Measurements from ENCODE around the gene OMG. TPM values are rescaled to one million over a fixed set of nuclear protein-coding genes. Genes with fewer than 3 reads are reported as not detected.
"Not testable (repeated sequence)": the region's sequence is repeated elsewhere in the genome, so short reads cannot be mapped to it uniquely, and the experiment has no call there.

OMG gene
- under 1 TPM; 0.26 to 0.42 TPM for total RNA-seq

- Mint-ChIP-seq H3K4me1 (no peaks in the 10 kb centered on the region), H3K27ac (no peak within 1 kb of the TSS), H3K9me3 (no peaks in the 10 kb centered on the region), H3K27me3 (no peaks in the 10 kb centered on the region), H3K4me3 (no peak within 1 kb of the TSS), H3K36me3 (ENCODE audit: low read depth) (no peaks in the 10 kb centered on the region)
- ATAC-seq (replicated peaks) = no peak
Measured at GRCh38 chr17:31297090-31297489, at the start of gene OMG. OMG (minus strand) TSS chr17:31297239; CDS start chr17:31296331, 908 bp downstream.

GRCh38 chr17:31345191-31345747 lies 48.2 kb upstream of the OMG start:
- peaks cover 32% of the 10 kb centered on the region for H3K36me3 Mint-ChIP-seq (ENCODE audit: low read depth)
- not testable (repeated sequence) for H3K27me3 Mint-ChIP-seq, H3K27ac Mint-ChIP-seq, H3K9me3 Mint-ChIP-seq, H3K4me3 Mint-ChIP-seq, H3K4me1 Mint-ChIP-seq
- ATAC-seq (replicated peaks) = peak; percentile 26

GRCh38 chr17:31339906-31340661 lies 43.0 kb upstream of the OMG start:
- H3K9me3 Mint-ChIP-seq = no peaks in the 10 kb centered on the region
- ATAC-seq (replicated peaks) = no peak
- H3K27me3 Mint-ChIP-seq = no peaks in the 10 kb centered on the region
- peak overlapping the region; percentile 7 for H3K27ac Mint-ChIP-seq
- H3K36me3 Mint-ChIP-seq (ENCODE audit: low read depth) = peaks cover 40% of the 10 kb centered on the region
- H3K4me1 Mint-ChIP-seq = no peaks in the 10 kb centered on the region
- H3K4me3 Mint-ChIP-seq = no peak overlapping the region

- Mint-ChIP-seq H3K4me1 (peaks cover 8% of the 10 kb centered on the region), H3K4me3 (no peak overlapping the region), H3K36me3 (ENCODE audit: low read depth) (peaks cover 28% of the 10 kb centered on the region), H3K9me3 (no peaks in the 10 kb centered on the region), H3K27me3 (no peaks in the 10 kb centered on the region), H3K27ac (no peak overlapping the region)
- ATAC-seq (replicated peaks) = no peak
Measured at GRCh38 chr17:31329221-31329620, 32.2 kb upstream of the OMG start.

GRCh38 chr17:31328160-31328535 lies 31.1 kb upstream of the OMG start:
- H3K4me3 Mint-ChIP-seq = no peak overlapping the region
- H3K36me3 Mint-ChIP-seq (ENCODE audit: low read depth) = peaks cover 28% of the 10 kb centered on the region
- H3K27me3 Mint-ChIP-seq = no peaks in the 10 kb centered on the region
- H3K27ac Mint-ChIP-seq = no peak overlapping the region
- peaks cover 8% of the 10 kb centered on the region for H3K4me1 Mint-ChIP-seq
- H3K9me3 Mint-ChIP-seq = no peaks in the 10 kb centered on the region
- ATAC-seq (replicated peaks) = no peak

GRCh38 chr17:31327534-31328159 lies 30.6 kb upstream of the OMG start:
- H3K4me3 Mint-ChIP-seq = no peak overlapping the region
- peaks cover 28% of the 10 kb centered on the region for H3K36me3 Mint-ChIP-seq (ENCODE audit: low read depth)
- ATAC-seq (replicated peaks) = no peak
- H3K4me1 Mint-ChIP-seq = peaks cover 8% of the 10 kb centered on the region
- no peaks in the 10 kb centered on the region for H3K9me3 Mint-ChIP-seq
- H3K27me3 Mint-ChIP-seq = no peaks in the 10 kb centered on the region
- H3K27ac Mint-ChIP-seq = no peak overlapping the region

GRCh38 chr17:31323551-31323950 lies 26.5 kb upstream of the OMG start:
- peaks cover 43% of the 10 kb centered on the region for H3K36me3 Mint-ChIP-seq (ENCODE audit: low read depth)
- no peaks in the 10 kb centered on the region for H3K9me3 Mint-ChIP-seq
- no peaks in the 10 kb centered on the region for H3K27me3 Mint-ChIP-seq
- H3K4me1 Mint-ChIP-seq = peaks cover 14% of the 10 kb centered on the region
- H3K4me3 Mint-ChIP-seq = no peak overlapping the region
- ATAC-seq (replicated peaks) = no peak
- H3K27ac Mint-ChIP-seq = no peak overlapping the region

- ATAC-seq (replicated peaks) = no peak
- peak overlapping the region; percentile 79 for H3K4me3 Mint-ChIP-seq
Measured at GRCh38 chr17:31321966-31322365, 24.9 kb upstream of the OMG start.

GRCh38 chr17:31321481-31321880 lies 24.4 kb upstream of the OMG start, which contains the start of gene EVI2A:
EVI2A (minus strand) TSS chr17:31321622; CDS start chr17:31319013, 2,609 bp downstream.
- Mint-ChIP-seq H3K9me3 (no peaks in the 10 kb centered on the region), H3K36me3 (ENCODE audit: low read depth) (peaks cover 40% of the 10 kb centered on the region), H3K27ac (peak within 1 kb of the TSS; percentile 93), H3K4me3 (peak within 1 kb of the TSS; percentile 79), H3K27me3 (no peaks in the 10 kb centered on the region), H3K4me1 (peaks cover 16% of the 10 kb centered on the region)
- peak; percentile 79 for ATAC-seq (replicated peaks)

More at GRCh38 chr17:31321966-31322365, 24.9 kb upstream of the OMG start:
- peaks cover 44% of the 10 kb centered on the region for H3K36me3 Mint-ChIP-seq (ENCODE audit: low read depth)
- H3K9me3 Mint-ChIP-seq = no peaks in the 10 kb centered on the region
- H3K4me1 Mint-ChIP-seq = peaks cover 16% of the 10 kb centered on the region
- H3K27me3 Mint-ChIP-seq = no peaks in the 10 kb centered on the region
- H3K27ac Mint-ChIP-seq = peak overlapping the region; percentile 93

- Mint-ChIP-seq H3K4me3 (peak overlapping the region; percentile 79), H3K27me3 (no peaks in the 10 kb centered on the region), H3K36me3 (ENCODE audit: low read depth) (peaks cover 33% of the 10 kb centered on the region), H3K4me1 (peaks cover 16% of the 10 kb centered on the region), H3K9me3 (no peaks in the 10 kb centered on the region), H3K27ac (peak overlapping the region; percentile 93)
- no peak for ATAC-seq (replicated peaks)
Measured at GRCh38 chr17:31320791-31321190, 23.8 kb upstream of the OMG start.

- peak overlapping the region; percentile 93 for H3K27ac Mint-ChIP-seq
- H3K9me3 Mint-ChIP-seq = no peaks in the 10 kb centered on the region
- H3K4me1 Mint-ChIP-seq = peaks cover 16% of the 10 kb centered on the region
- H3K27me3 Mint-ChIP-seq = no peaks in the 10 kb centered on the region
- H3K36me3 Mint-ChIP-seq (ENCODE audit: low read depth) = peaks cover 31% of the 10 kb centered on the region
- no peak for ATAC-seq (replicated peaks)
- H3K4me3 Mint-ChIP-seq = peak overlapping the region; percentile 79
Measured at GRCh38 chr17:31320241-31320640, 23.2 kb upstream of the OMG start.

GRCh38 chr17:31318851-31319661 lies 22.0 kb upstream of the OMG start:
- peak; percentile 37 for ATAC-seq (replicated peaks)
- Mint-ChIP-seq H3K4me3 (peak overlapping the region; percentile 79), H3K27ac (peak overlapping the region; percentile 87), H3K4me1 (peaks cover 22% of the 10 kb centered on the region), H3K9me3 (no peaks in the 10 kb centered on the region), H3K27me3 (no peaks in the 10 kb centered on the region), H3K36me3 (ENCODE audit: low read depth) (peaks cover 31% of the 10 kb centered on the region)

- H3K9me3 Mint-ChIP-seq = no peaks in the 10 kb centered on the region
- peak; percentile 76 for ATAC-seq (replicated peaks)
- no peaks in the 10 kb centered on the region for H3K27me3 Mint-ChIP-seq
- H3K36me3 Mint-ChIP-seq (ENCODE audit: low read depth) = peaks cover 31% of the 10 kb centered on the region
- H3K4me1 Mint-ChIP-seq = peaks cover 22% of the 10 kb centered on the region
- H3K27ac Mint-ChIP-seq = peak overlapping the region; percentile 87
- peak overlapping the region; percentile 79 for H3K4me3 Mint-ChIP-seq
Measured at GRCh38 chr17:31318298-31318801, 21.3 kb upstream of the OMG start.

- Mint-ChIP-seq H3K4me1 (peaks cover 25% of the 10 kb centered on the region), H3K27me3 (no peaks in the 10 kb centered on the region), H3K9me3 (no peaks in the 10 kb centered on the region), H3K36me3 (ENCODE audit: low read depth) (peaks cover 31% of the 10 kb centered on the region), H3K4me3 (peak overlapping the region; percentile 75), H3K27ac (peak overlapping the region; percentile 85)
- ATAC-seq (replicated peaks) = no peak
Measured at GRCh38 chr17:31314782-31315100, 17.7 kb upstream of the OMG start.
